A549 treated with DMSO at 1 μM for 4 hours (cell line): ENCODE data around the gene OLAH. TPM values are rescaled to one million over a fixed set of nuclear protein-coding genes. Genes with fewer than 3 reads are reported as not detected.

ENCODE experiments used
- total RNA-seq: library from RNA; stranded (reverse); fragments of 200-300 nt; extraction: Qiagen RNA extraction; gene quantifications from 5 replicates; pipeline ENCODE4 v1.2.3, GENCODE V29; 2022; ENCODE audit warnings: low read depth

Gene OLAH
- total RNA-seq: not detected in 5 replicates

DNA sequence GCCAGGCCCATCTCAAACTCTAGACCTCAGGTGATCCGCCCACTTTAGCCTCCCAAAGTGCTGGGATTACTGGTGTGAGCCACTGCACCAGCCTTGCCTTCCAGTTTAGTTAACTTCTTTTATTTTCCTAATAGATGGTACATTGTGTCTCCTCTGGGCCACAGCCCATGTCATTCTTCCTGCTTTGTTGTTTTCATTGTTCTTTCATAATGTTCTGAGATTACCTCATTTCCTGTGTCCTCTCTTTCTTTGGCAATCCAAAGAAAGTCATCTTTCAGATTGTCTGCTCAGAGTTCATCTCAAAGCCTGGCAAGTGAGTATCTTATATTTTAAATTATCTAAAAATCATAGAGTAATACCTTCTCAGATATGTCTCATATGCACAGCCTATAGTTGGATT lies at the start of gene OLAH:
OLAH (plus strand) TSS at position 270 of the 400 bp plus-strand sequence. CDS start 3,346 bp downstream, outside the sequence.

GRCh38 chr10:15088428-15089261 lies 44.9 kb downstream of the OLAH start, which contains the start of gene ACBD7:
ACBD7 (minus strand) TSS chr10:15088776; CDS start chr10:15088728, 48 bp downstream.

GRCh38 chr10:15097011-15097812 lies 53.5 kb downstream of the OLAH start, which contains the start of gene RPP38:
RPP38 (plus strand) TSS chr10:15097355; CDS start chr10:15103315, 5,960 bp downstream.

Other genes starting within 250 kb of the OLAH start
- gene CDNF, start 205.9 kb upstream of the OLAH start, total RNA-seq: 0.85 to 1.6 TPM (median 0.97 TPM) in 5 replicates
- gene HSPA14, start 205.6 kb upstream of the OLAH start, total RNA-seq: 43.5 to 53.5 TPM (median 49.2 TPM) in 5 replicates
- 12.4 to 17.3 TPM (median 13.0 TPM) in 5 replicates for gene MSANTD7, start 205.6 kb upstream of the OLAH start, total RNA-seq
- 20.5 to 24.8 TPM (median 22.4 TPM) in 5 replicates for gene SUV39H2, start 165.1 kb upstream of the OLAH start, total RNA-seq
- 4.4 to 6.5 TPM (median 6.2 TPM) in 5 replicates for gene DCLRE1C, start 89.8 kb upstream of the OLAH start, total RNA-seq
- 0.65 to 0.93 TPM (median 0.73 TPM) in 4 of 5 replicates, not detected in the other for gene MEIG1, start 84.6 kb upstream of the OLAH start, total RNA-seq
- gene ACBD7, start 44.8 kb downstream of the OLAH start, total RNA-seq: 0.85 to 1.1 TPM (median 0.96 TPM) in 5 replicates
- 34.0 to 38.9 TPM (median 36.7 TPM) in 5 replicates for gene RPP38, start 53.4 kb downstream of the OLAH start, total RNA-seq
- 24.3 to 29.8 TPM (median 27.0 TPM) in 5 replicates for gene NMT2, start 124.8 kb downstream of the OLAH start, total RNA-seq